Measurements from ENCODE around the gene RMRP.
A peak's percentile ranks its signal among the peaks of the same experiment; 100 is the strongest.
"Not testable (repeated sequence)": the region's sequence is repeated elsewhere in the genome, so short reads cannot be mapped to it uniquely, and the experiment has no call there.

RMRP gene

DNA sequence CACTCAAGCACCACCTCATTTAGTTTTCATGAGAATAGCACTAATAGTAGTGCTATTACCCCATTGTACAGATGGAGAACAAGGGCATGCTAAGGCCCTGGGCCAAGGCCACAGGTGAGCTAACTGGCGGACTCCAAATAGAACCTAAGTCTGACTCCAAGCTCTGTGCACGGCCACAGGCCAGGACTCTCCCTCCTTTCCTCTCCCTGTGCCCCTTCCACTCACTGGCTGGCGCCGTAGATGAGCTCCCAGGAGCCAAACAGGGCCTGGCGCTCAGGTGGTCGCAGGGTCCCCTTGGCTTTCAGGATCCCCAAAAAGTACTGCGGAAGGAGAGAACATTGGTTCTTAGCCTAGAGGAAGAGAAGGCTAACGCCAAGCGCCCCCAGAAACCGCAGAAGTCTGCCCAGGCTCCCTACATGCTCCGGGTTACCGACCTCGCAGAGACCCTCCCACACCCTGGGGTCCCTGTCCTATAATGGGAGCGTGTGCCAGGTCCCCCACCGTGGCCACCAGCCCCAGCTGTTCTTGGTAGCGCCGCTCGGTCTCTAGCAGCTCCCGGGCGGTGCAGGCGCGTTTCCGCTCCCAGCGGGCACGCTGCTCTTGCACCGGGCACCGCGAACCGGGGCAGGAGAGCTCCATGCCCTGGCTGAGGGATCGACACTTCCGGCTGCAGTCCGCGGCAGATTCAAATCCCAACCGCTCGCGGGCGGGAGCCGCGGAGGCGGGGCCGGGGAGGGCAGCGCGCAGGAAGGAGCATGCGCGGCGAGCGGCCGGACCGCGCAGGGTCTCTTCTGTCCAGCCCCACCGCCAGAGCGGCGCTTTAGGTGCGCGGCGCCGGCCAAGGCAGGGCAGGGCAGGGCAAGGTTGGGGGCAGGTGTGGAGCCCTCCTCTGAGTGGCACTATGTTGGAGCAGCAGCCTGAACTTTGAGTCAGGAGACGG lies 7.0 kb upstream of the RMRP start, which contains the start of gene ARHGEF39:
Gene ARHGEF39, minus strand, starts transcription at position 665 of the 940 bp plus-strand sequence. Its CDS starts 26 bp downstream, at position 639.
- no peak for DNase-seq

DNA sequence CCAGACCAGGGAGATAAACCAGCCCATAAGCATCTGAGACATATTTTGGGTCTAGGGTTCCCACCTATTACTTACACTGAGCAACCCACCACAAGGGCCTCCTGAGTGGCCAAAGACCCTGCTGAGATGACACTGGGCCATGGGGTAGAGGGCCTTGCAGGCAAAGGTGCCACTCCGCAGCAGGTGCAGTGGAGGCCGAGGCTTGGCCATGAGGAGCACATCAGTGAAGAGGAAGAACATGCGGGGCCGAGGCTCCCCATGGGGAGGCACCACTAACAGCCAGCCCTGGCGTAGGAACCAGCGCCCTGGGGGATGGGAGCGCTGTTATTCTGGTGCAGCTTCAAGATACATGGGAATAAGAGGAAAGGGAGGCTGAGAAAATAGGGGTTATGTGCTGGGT lies 4.6 kb upstream of the RMRP start:
- no peak for DNase-seq

DNA sequence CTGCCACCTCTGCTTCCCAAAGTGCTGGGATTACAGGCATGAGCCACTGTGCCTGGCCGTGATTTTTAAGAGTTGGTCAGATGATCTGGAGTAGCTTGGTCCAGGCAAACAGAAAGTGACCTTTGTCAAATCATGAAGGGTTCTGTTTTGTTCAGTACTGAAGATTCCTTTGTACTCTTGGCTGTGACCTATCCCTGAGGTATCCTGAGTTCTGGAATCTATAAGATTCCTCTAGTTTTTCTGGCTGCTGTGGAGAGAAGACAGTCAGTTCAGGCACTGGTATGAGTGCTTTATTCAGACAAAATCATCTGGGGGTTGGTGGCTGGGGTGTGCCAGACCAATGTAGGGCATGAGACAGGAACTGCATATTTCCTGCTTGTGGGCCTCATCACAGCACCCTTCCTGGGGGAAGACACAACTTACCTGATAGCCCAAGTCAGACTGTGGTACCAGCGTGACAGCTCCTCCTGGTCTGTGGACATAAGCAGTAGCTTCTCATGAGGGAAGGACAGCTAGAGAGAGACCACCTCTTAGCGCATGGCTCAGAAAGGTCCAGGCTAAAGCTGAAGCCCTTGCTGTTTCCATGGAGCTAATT lies 4.0 kb upstream of the RMRP start:
- no peak for DNase-seq

DNA sequence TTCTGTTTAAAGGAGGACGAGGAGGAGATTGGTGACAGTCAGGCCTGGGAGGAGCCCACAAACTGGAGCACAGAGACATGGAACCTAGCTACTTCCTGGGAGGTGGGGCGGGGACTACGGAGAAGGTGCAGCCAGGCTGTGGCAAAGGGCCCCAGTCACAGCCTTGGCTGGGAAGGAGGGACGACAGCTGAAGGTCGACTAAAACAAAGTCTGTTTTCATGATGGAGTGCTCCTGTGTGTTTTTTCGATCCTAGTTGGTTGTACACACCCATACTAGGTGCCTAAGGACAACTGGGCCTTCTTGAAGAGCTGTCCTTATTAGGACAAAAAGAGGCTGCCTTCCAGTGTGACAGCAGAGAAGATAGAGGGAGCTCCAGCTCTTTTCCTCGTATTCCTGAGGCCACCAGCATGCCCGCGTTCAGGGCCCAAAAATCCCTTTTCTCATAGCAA lies 3.2 kb upstream of the RMRP start:
- no peak for DNase-seq

DNA sequence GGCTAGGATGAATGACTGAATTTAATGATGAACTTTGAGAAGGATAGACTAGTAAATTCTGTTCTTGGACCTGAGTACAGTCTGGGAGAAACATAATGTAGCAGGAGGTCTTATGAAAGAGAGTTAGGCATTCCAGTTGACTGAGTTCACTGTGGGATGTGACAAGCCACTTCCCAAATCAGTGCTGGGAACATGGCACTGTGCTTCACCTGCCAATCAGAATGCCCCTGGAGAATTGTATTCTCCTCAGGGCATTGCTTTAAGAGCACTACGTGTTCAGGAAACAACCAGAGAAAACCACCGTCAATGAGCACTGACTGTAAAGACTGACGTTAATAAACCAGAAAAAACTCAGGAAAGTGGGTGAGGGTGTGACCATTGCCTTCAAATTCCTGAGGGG lies 1.5 kb upstream of the RMRP start:
- peak; percentile 25 for DNase-seq

DNA sequence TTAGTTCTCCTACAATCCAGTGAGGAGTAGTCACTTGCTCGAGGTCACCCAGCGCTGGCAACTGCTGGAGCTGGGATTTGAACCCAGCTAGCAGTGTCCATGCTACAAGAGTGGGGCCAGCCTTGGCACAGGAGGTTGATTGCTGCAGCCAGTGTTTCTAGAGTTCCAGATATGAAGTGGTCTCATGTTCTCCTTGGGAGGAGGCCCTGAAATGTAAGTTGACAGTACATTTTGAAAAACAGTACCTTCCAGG lies 1.1 kb upstream of the RMRP start:
- no peak for DNase-seq

DNA sequence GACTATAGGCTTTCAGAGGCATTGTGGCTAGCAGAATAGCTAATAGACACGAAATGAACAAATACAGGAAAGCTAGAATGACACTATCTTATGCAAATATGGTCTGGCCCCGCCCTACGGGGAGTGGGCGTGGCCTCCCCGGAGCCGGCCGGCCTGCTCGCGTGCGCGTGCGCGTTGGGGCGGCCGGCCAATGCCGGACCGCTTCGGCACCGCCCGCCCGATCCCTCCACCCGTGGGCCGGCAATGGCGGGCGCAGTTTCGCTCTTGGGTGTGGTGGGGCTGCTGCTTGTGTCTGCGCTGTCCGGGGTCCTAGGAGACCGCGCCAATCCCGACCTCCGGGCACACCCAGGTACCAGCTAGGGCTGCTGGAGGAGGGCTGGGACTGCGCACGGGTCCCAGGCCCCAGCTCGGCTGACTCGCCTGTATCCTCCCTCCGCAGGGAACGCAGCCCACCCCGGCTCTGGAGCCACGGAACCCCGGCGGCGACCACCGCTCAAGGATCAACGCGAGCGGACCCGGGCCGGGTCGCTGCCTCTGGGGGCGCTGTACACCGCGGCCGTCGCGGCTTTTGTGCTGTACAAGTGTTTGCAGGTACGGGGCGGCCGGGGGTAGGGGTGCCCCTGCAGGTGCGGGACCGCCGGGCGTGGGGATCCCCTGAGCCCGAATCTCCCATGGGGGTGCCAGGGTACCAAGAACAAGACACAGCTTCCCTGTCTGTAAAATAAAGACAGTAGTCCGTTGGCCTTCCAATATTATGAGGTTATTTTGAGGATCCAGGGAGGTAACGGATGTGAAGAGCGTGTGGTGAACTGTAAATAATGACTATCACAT lies 533 bp upstream of the RMRP start, which contains the start of gene CCDC107:
Gene CCDC107, plus strand, starts transcription at position 156 of the 831 bp plus-strand sequence. Its CDS starts 88 bp downstream, at position 244.
- DNase-seq: no peak

DNA sequence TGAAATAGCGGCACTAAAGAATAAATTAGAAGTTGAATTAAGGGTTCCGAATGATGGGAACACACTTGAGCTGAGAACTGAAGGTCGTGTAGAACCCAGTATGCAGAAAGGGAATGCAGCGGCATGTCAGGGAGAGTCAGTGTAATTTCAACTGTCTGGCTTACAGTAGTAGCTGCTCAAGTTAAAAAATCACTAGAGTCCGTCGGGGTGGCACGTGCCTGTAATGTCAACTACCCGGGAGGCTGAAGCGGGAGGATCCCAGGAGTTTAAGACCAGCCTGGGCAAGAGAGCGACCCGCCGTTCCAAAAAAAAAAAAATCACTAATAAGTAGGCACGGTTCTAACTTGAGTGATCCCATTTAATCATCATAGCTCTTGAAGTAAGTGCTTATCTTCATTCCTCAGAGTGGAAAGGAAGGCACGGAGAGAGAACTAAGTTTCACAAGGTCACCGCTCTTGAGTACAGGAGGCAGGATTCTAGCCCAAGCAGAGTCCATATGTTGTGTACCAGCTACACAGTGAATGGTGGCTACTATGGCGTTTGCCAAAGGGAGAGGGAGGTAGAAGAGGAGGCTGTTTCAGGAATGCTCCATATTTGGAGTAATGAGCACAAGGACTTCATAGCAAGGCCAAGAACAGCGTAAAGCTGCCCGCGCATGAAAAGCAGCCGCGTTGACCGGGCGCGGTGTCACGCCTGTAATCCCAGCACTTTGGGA lies 831 bp downstream of the RMRP start:
- no peak for DNase-seq

DNA sequence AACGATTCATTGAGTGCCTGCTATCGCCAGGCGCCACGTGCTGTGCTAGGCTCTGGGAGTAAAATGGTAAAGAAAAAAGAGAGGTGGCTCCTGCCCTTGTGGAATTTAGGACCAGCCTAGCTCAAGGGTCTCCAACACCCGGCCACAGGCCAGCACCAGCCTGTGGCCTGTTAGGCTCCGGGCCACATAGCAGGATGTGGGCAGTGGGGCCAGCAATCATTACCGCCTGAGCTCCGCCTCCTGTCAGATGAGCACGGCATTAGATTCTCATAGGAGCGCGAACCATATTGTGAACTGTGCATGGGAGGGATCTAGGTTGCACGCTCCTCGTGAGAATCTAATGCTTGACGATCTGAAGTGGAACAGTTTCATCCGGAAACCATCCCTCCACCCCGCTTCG lies 1.5 kb downstream of the RMRP start:
- DNase-seq: no peak

DNA sequence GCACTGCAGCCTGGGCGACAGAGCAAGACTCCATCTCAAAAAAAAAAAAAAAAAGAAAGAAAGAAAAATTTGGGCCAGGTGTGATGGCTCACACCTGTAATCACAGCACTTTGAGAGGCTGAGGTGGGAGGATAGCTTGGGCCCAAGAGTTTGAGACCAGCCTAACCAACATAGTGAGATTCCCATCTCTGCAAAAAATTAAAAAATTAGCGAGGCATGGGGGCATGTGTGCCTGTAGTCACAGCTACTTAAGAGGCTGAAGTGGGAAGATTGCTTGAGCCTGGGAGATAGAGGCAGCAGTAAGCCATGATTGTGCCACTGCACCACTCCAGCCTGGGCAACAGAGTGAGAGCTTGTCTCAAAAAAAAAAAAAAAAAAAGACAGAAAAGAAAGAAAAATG lies 4.2 kb downstream of the RMRP start:
- DNase-seq: no peak

DNA sequence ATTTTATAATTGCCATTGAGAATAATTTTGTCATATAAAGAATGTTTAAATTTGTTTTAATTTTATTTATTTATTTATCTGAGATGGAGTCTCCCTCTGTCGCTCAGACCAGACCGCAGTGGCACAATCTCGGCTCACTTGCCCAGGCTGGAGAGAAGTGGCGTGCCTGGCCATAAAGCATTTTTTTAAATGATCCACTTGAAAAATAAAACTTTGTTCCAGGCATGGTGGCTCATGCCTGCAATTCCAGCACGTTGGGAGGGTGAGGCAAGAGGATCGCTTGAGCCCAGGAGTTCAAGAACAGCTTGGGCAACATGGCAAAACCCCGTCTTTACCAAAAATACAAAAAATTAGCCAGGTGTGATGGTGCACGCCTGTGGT lies 5.0 kb downstream of the RMRP start:
- DNase-seq: no peak

DNA sequence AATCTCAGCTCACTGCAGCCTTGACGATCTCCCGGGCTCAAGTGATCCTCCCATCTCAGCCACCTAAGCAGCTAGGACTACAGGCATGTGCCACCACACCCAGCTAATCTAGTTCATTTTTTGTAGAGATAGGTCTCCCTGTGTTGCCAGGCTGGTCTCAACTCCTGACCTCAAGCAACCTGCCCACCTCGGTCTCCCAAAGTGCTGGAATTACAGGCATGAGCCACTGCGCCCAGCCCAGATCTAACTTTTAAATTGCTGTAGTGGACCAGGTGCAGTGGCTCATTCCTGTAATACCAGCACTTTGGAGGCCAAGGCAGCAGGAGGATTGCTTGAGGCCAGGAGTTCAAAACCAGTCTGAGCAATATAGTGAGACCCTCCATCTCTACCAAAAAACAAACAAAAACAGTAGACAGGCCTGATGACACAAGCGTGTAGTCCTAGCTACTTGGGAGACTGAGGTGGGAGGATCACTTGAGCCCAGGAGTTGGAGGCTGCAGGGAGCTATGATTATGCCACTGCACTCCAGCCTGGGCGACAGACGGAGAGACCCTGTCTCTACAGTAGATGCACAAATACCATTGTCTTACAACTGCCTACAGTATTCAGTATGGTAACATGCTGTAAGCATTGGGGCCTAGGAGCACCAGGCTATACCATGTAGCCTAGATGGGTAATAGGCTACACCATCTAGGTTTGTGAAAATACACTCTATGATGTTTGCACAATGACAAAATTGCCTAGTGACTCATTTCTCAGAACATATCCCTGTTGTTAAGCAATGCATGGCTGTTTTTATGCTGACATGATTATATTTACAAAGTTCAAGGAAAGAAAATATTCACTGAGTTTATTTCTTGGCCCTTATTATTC lies 5.6 kb downstream of the RMRP start:
- no peak for DNase-seq

DNA sequence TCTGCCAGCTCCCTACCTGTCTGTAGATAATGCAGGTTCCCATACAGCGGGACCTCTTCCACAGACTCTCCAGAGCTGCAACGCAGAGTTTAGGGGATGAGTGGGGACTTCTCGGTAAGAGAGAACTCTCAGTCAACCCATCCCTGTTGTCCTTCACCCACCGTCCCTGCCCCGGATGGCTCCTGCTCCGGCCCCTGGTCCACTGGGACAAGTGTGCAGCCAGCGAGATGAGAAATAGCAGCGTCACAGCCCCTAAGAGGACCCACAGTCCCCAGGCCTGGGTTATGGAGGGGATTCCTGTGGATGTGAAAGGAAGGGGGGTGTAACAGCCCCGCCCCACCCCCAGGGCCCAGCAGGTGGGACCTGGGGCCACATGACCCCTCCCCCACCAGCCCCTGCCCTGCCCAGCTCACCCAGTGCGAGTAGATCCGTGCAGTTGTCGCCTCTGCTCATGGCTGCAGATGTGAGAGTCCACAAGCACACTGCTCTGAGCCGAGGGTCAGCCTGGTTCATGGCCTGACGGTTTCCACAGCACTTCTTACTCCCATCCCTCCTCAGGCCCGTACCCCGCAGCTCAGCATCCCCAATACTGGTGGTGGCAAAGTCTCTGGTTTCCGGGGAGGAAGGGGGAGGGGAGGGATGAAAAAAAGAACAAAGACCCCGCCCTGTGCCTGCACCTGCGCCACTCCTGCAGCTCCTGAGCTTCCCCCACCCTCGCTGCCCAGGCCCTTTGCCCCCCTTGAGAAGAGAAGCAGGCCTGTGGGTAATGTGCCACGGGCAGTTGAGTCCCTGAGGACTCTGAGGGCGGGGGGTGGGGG lies 7.3 kb downstream of the RMRP start, which contains the start of gene SIT1:
Gene SIT1, minus strand, starts transcription at position 591 of the 818 bp plus-strand sequence. Its CDS starts 78 bp downstream, at position 513.
- DNase-seq: no peak

DNA sequence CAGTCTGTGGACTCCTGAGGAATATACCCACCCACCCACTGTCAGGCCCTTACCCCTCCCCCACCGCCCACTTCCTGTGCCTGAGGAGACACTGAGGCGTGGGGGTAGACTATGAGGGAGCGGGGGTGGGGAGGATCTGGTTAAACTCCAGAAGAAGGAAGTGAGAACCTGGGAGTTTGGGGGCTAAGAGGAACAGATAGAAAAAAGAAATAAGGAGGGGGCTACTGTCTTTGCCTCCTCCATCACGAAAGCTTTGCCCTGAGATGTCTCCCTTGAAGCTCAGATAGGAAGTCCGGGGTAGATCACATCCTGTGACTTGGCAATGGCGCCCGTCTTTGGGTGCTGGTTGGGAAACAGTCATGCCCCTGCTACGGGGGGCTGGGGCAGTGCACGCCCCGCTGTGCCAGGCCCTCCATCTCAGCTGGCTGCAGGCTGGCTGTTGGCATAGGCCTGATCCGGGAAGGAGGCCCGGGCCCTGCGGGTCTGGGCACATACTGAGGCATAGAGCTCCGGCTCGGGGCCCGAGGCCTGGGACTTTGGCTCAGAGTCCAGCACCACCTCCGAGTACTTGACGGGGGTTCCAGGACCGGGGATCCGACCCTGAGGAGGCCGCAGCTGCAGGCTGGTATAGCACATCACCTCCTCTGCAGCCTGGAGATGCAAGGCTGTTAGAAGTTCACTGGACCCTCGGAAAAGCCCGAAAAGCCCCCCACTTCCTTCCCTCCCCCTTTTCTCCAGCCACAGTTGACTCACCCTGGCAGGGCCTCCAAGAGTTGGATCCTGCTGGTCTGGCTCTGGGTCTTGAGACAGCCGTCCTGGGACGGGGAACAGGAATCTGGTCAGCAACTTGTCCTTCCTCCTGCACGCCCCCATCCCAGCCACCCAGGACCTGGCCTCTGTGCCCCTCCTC lies 8.1 kb downstream of the RMRP start:
- no peak for DNase-seq

DNA sequence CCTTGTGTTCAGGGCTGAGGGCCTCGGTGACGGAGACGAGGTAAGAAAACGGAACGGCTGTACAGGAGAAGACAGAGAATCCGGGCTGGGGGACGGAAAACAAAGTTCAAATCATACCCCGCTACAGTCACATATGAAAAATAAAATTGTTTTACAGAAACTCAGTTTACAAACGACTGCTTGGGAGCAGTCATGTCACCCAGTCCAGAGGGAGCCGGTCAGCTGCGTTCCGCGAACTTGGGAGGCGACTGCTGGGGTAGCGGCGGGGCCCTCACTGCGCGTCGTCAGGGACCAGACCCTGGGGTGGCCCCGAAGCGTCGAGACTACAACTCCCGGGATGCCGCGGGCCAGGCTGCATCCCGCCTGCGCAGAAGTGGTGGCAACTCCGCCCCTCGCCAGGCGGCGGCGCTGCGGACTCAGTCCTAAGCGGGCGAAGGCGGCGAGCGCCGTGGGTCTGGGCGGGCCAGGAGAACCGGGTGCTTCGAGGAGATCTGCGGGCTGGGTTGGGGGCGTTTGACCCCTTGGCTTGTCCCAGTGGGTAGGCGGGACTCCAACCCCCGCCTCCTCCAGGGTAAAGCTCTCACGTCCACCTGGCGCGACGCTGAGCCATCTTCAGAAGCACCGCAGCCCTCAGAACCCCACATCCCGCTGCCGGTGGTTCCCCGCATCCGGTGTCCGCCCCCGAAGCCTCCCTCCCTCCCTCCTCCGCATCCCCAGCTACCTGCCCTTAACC lies 11.1 kb downstream of the RMRP start:
- DNase-seq: peak; percentile 62

DNA sequence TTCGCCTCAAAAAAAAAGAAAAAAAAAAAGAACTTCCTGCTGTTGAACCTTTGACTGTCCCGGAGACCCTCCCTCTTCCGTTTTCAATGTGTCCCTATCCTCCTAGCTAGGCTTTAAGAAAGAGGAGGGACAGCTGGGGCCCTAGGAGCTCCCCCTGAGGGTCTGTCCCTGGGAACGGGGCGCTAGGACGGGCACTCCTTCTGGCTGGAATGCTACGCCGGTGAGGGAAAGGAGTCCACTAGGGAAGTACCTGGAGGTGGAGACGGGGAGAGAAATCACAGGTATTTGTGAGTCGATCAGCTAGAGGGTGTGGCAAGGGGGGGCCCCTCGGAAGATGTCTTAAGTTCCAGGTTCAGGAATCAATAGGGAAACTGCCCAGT lies 11.7 kb downstream of the RMRP start:
- no peak for DNase-seq

DNA sequence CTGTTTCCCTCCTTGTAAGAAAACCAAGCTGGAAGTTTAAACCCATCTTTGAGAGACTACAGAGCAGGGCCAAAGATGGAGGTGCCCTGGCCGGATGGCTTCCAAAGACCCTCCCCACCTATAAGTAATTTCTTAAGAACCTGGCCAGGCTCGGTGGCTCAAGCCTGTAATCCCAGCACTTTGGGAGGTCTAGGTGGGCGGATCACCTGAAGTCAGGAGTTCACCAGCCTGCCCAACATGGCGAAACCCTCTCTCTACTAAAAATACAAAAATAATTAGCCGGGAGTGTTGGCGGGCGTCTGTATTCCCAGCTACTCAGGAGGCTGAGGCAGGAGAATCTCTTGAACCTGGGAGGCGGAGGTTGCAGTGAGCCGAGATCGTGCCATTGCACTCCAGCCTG lies 12.1 kb downstream of the RMRP start:
- DNase-seq: not testable (repeated sequence)

DNA sequence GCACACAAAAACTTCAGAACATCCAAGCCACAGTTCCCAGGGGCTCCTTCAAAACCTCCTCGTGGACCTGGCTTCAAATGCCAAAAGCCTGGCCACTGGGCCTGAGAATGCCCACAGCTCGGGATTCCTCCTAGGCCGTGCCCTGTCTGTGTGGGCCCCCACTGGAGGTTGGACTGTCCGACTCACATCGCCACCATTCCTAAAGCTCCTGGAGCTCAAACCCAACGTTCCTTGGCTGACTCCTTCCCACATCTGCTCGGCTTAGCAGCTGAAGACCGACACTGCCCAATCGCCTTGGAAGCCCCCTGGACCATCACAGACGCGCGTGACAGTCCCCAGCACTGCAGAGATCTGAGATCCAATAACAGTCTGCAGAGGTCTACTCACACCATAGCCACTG lies 14.8 kb downstream of the RMRP start:
- no peak for DNase-seq

DNA sequence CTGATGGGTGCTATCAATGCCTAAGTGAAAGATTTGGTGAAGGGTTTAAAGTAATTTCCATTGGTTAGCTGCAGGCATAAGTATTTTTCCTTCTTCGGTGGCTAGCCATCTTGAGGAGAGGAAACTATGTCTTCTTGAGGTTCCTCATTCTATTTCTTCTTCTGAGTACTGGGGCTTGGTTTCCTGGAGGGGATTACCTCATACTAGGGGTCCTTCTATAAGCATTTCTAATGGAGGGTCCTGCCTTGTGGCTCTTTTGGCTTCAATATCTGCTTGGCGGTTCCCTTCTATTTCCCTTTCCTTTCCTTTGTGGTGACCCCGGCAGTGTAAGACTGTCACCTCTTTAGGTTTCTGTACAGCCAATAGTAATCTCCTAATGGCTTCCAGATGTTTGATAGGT lies 16.3 kb downstream of the RMRP start:
- not testable (repeated sequence) for DNase-seq
